ENCODE data around the gene BMPR1A.

- TF ChIP-seq EZH2 (IDR thresholded peaks at IDR 0.05; ENCODE audit: borderline replicate concordance, low read depth, low read length) (no peak), CREB1 (IDR thresholded peaks at IDR 0.05) (no peak), CREB1 (CRISPR knock-in tag; IDR thresholded peaks at IDR 0.05) (no peak), CBX2 (IDR thresholded peaks at IDR 0.05; ENCODE audit: insufficient read depth, low read length, poor library complexity, severe bottlenecking) (no peak), CTCF (IDR thresholded peaks at IDR 0.05 in 2 of 3, conservative IDR thresholded peaks at IDR 0.05 in 1 of 3; ENCODE audit: insufficient read depth in 2 of 3, low read depth in 1 of 3, low read length in 3 of 3) (no peak), CREB3 (tag; conservative IDR thresholded peaks at IDR 0.05; ENCODE audit: low read depth) (no peak), ELF1 (tag; IDR thresholded peaks at IDR 0.05) (no peak), CSDE1 (IDR thresholded peaks at IDR 0.05) (no peak), NFIC (IDR thresholded peaks at IDR 0.05) (no peak), REST (IDR thresholded peaks at IDR 0.05; ENCODE audit: borderline replicate concordance) (no peak), REST (CRISPR knock-in tag; IDR thresholded peaks at IDR 0.05; ENCODE audit: low read depth) (no peak), FOXA1 (IDR thresholded peaks at IDR 0.05; ENCODE audit: borderline replicate concordance) (no peak), HDAC6 (IDR thresholded peaks at IDR 0.05; ENCODE audit: low read depth, low read length) (no peak), ELF4 (CRISPR knock-in tag; IDR thresholded peaks at IDR 0.05) (no peak)
These were observed 33.4 kb upstream of the BMPR1A start for GRCh38 chr10:86723009-86723408.

All from K562 (cell line).